ENCODE results near the gene KLHL28.
"Not testable (repeated sequence)": the region's sequence is repeated elsewhere in the genome, so short reads cannot be mapped to it uniquely, and the experiment has no call there.

KLHL28 gene

DNA sequence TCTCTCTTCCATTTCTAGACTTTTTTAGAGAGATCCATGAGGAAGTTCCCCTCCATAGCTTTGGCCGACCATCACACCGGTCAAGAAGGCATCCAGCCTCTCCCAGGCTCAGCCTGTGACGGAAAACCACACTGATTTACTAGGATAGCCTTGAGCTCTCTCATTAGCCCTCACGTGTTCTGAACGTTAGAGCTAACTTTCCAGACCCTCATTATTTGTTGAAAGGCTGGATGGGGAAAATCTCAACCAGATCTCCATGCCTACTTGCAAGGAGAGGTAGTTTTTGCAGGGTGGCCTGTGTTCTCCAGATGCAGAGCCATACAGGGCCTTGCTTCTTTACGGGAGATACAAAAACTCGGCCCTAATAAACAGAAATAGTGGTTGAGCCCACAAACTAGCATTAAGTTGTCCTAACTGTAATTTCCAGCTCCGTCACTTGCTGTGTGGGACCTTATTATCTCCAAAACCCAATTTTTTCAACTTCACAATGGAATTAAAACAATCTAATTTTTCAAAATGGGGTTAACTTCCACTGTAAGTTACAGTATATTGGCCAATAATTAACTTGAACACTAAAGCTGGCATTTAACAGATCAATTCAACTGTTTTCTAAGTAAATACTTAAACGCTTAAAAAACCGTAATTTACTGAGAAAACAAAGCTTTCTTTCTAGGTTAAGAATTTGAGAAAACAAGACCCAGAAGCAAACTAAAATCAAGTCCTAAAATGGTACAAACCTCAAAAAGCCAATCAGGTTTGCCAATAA is 65.3 kb downstream of the KLHL28 start:
- DNase-seq = no peak

DNA sequence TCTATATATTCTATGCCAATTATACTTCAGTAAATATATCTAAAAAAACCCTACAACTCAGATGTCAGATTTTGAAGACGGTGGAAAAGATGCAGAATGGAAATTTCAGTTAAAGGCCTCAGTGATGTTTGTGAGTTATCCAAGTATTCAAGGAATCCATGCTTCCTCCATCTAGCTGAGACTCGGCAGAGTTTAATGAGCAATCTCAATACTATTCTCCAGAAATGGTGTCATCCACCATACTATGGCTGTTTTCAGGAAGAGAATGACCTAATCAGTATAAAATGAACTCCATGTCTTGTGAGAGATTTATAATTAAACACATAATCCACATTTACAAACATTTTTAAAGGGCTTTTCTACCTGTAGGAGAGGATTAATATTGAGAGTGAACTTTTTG is 66.0 kb downstream of the KLHL28 start:
- no peak for DNase-seq

DNA sequence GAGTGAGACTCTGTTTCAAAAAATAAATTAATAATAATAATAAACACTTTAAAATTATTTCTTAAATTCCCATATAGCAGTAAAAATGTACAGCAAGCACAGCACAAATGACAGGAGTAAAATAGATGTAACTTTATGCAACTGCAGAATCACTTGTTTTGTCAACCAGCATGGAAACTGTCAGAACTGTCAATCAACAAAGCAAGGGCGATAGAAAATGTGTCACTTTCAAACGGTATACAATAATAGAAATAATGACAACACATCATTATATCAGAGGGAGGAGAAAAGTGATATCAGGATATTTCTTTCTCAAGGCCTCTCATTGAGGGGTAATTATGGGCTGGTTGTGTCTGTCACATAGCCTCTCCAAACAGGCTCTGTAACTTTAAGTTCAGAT is 68.2 kb downstream of the KLHL28 start:
- DNase-seq = no peak

DNA sequence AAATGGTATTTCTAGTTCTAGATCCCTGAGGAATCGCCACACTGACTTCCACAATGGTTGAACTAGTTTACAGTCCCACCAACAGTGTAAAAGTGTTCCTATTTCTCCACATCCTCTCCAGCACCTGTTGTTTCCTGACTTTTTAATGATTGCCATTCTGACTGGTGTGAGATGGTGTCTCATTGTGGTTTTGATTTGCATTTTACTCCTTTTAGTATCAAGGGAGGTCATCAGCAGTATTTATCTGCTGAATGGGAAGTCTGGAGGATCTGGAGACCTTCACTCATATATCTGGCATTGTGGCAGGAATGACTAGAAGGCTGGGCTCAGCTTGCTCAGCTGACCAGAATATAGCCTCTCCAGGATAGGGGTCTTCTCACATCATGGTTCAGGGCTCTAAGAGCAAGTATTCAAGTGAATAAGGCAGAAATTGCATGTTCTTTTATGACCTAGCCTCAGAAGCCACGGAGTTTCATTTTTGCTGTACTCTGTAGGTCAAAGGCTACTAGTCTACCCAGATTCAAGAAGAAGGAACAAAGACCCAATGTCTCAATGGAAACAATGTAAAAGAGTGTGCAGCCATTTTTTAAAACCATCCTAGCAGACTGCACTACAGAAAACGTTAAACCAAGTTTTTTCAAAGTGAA is 69.9 kb downstream of the KLHL28 start:
- DNase-seq = not testable (repeated sequence)

DNA sequence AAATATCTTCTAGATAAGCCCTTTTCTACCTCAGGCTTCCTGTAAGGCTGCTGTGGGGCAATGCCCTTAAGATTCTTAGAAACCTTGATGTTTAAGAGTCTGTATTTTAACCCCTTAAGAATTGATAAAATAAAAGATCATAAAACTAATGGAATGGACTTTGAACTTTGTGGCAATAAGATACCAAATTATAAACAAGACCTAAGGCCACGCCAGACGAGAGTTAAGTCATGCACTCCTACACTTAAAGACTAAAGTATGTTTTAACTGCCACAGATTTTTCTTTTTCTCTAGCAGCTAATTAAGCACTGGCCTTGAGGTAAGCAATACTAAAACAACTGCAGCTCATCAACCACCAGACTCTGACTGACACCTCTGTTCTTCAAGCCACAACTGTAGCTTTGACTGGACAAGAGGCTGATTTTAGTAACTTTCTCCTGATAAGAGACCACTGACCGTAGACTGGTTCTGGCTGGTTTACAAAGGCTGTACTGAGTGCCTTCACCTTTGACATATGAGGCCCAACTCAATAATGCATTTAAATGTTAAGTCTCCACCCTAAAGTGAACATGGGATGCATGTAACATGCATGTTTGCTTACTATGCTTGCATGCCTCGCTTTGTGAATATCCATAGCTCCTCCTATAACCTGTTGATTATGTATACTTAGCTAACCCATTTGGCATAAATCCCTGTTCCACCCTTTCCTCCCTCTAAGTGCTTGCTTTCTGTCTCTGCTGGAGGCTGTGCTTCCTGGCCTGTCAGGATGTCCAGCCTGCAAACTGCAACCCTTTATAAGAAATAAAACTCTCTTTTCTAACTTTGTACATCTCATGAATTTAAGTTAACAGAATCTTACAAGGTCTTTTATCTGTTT is 71.9 kb downstream of the KLHL28 start:
- no peak for DNase-seq

DNA sequence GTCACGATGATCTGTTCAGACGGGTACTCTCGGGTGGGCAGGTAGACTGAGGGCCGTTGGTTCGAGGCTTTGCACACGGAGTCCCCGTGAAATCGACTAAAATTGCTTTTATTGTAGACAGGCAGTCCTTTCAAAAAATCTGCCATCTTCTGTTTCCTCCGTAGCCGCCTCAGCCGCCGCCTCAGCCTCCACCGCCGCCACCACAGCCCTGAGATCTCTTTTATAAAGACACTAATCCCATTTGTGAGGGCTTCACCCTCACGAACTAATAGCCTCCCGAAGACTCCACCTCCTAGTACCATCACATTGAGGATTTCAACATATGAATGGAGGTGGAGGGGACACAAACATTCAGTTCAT is 74.2 kb downstream of the KLHL28 start:
- no peak for DNase-seq

DNA sequence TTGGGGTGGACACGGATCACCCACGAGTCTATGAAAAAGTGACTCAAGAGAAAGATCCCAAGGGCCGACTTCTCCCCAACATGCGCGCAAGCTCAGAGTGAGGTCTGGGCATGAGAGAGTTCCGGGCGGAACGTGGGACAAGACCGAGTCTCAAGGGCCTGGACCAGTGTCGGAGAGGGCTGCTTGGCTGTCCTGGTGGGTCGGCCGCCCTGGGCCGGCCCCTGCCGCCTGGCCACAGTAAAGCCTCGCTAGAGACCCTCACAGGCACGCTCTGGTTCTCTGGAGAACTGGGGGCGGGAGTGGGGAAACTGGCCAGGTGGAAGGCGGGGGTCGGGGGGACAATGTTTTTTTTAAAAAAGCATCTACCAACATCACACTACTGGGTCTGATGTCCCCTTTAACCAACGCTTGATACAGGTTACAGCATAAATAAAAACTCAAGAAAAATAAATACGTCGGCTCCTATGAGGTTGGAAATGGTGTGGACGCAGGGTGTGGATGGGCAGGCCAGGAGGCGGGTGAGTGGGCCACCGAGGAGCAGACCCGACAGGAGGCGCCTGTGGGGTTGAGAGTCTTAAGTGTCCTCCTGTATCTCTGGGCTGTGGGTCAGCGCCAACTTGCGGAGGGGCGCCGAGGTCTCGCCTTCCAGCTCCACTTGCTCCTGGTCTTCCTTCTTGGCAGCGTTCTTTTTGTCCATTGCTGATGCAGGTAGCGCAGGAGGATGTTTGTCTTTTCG is 74.7 kb downstream of the KLHL28 start:
- DNase-seq = no peak

DNA sequence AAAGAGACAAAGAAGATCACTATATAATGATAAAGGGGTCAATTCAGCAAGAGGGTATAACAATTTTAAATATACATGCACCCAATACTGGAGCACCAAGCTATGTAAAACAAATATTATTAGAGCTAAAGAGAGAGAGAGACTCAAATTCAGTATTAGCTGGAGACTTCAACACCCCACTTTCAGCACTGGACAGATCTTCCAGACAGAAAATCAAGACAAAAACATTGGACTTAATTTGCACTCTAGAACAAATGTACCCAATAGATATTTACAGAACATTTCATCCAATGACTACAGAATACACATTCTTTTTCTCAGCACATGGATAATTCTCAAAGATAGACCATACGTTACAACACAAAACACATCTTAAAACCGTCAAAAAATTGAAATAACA is 81.0 kb downstream of the KLHL28 start:
- DNase-seq = no peak
